A549 (cell line): ENCODE measurements around the gene RSAD1. TPM values are rescaled to one million over a fixed set of nuclear protein-coding genes. Genes with fewer than 3 reads are reported as not detected.
A peak's percentile ranks its signal among the peaks of the same experiment; 100 is the strongest.

Experiments used
- ATAC-seq, 2 experiments: fragments of 200-7000 bp in 1 of 2; fragments of >200 bp in 1 of 2; cut with Nextera tagmentation in 1 of 2; cut with Tn5 transposase in 1 of 2; 3 replicates each; pipeline versions ENCODE4 v1.8.0 to v1.9.1; 2018 to 2020; ENCODE audit warnings: mild to moderate bottlenecking in 1 of 2, moderate library complexity in 1 of 2
- CTCF ChIA-PET: fragments of 300-600 bp; sonication (Branson Sonifier 250); formaldehyde crosslinking; extraction: SDS; loops from one replicate; lab custom pipeline; 2021; ENCODE audit warnings: antibody characterized with exemption, inconsistent platforms; lab: Yijun Ruan, JAX
- POLR2A ChIA-PET: fragments of 350-600 bp; formaldehyde crosslinking; extraction: SDS; loops from one replicate; lab custom pipeline; 2021; ENCODE audit warnings: antibody characterized with exemption, inconsistent platforms; lab: Yijun Ruan, JAX
- DNase-seq, 2 experiments: peaks; one replicate each; pipeline versions ENCODE4 v3.0.0 to v3.0.0-alpha.2; 2011 to 2016; ENCODE audit warnings: low read depth in 1 of 2, low spot score in 1 of 2
- FAIRE-seq: peaks from 2 replicates; lab custom pipeline; 2011; peaks lifted over from hg19 to GRCh38; lab: Jason Lieb, UNC
- H3K27ac ChIP-seq, 2 experiments: fragments of >200 bp; sonication (Bioruptor Twin); formaldehyde crosslinking; 3 replicates each; pipeline ENCODE4 v1.5.1; 2016 to 2017
- H3K4me1 ChIP-seq: fragments of >200 bp; sonication (Bioruptor Twin); formaldehyde crosslinking; 3 replicates; pipeline ENCODE4 v1.6.1; 2016
- H3K4me2 ChIP-seq: fragments of >200 bp; sonication (Bioruptor Twin); formaldehyde crosslinking; 3 replicates; pipeline ENCODE4 v1.6.1; 2016
- H3K4me3 ChIP-seq: fragments of >200 bp; sonication (Bioruptor Twin); formaldehyde crosslinking; 3 replicates; pipeline ENCODE4 v1.5.1; 2016
- H3K9me3 ChIP-seq: fragments of >200 bp; sonication (Bioruptor Twin); formaldehyde crosslinking; 3 replicates; pipeline ENCODE4 v1.6.1; 2016
- CBX2 ChIP-seq: fragments of 200-600 bp; sonication (generic); IDR thresholded peaks from 2 replicates; pipeline ENCODE4 v1.6.1; 2016; ENCODE audit warnings: low read depth, mild to moderate bottlenecking, borderline replicate concordance
- CEBPB ChIP-seq, 2 experiments: fragments of >200 bp in 1 of 2; sonication (Bioruptor Twin) in 1 of 2; formaldehyde crosslinking in 1 of 2; IDR thresholded peaks; 2 replicates each; pipeline ENCODE4 v1.6.1; 2012 to 2016
- E2F6 ChIP-seq: IDR thresholded peaks from 2 replicates; pipeline ENCODE4 v1.6.1; 2012; ENCODE audit warnings: low read depth, borderline replicate concordance
- EHMT2 ChIP-seq: fragments of 200-600 bp; sonication (generic); IDR thresholded peaks from 2 replicates; pipeline ENCODE4 v1.6.1; 2016; ENCODE audit warnings: antibody characterized with exemption, low read depth, mild to moderate bottlenecking, moderate library complexity
- ELK1 ChIP-seq: fragments of 150-350 bp; IDR thresholded peaks from 2 replicates; pipeline ENCODE4 v1.6.1; 2014; ENCODE audit warnings: low read depth, mild to moderate bottlenecking, low read length
- EP300 ChIP-seq, 2 experiments: fragments of >200 bp; sonication (Bioruptor Twin); formaldehyde crosslinking; IDR thresholded peaks; 2 replicates in 1 of 2; 3 replicates in 1 of 2; pipeline ENCODE4 v1.6.1; 2016 to 2017
- FOSB ChIP-seq: fragments of 250-450 bp; sonication (Bioruptor Pico); IDR thresholded peaks from 2 replicates; pipeline ENCODE4 v1.5.0; 2020; ENCODE audit warnings: mild to moderate bottlenecking, moderate library complexity
- FOSL2 ChIP-seq, 2 experiments: fragments of 450-650 bp in 1 of 2; fragments of >200 bp in 1 of 2; sonication (Bioruptor Twin) in 1 of 2; formaldehyde crosslinking; IDR thresholded peaks; 2 replicates each; pipeline versions ENCODE4 v1.5.0 to v1.6.1; 2016 to 2020; ENCODE audit warnings: mild to moderate bottlenecking in 1 of 2, moderate library complexity in 1 of 2
- FOXS1 ChIP-seq: fragments of 250-450 bp; sonication (Bioruptor Pico); IDR thresholded peaks from 2 replicates; pipeline ENCODE4 v1.5.0; 2020; ENCODE audit warnings: mild to moderate bottlenecking, moderate library complexity
- GATA3 ChIP-seq: IDR thresholded peaks from 2 replicates; pipeline ENCODE4 v1.6.1; 2012; ENCODE audit warnings: borderline replicate concordance
- HDAC2 ChIP-seq: fragments of 200-600 bp; sonication (generic); IDR thresholded peaks from 2 replicates; pipeline ENCODE4 v1.6.1; 2016
- HMGXB4 ChIP-seq: fragments of 250-450 bp; sonication (Bioruptor Pico); IDR thresholded peaks from 2 replicates; pipeline ENCODE4 v1.5.0; 2021; ENCODE audit warnings: mild to moderate bottlenecking, moderate library complexity, borderline replicate concordance
- HOXB13 ChIP-seq: fragments of 250-450 bp; sonication (Bioruptor Pico); IDR thresholded peaks from 2 replicates; pipeline ENCODE4 v1.5.0; 2020; ENCODE audit warnings: low read depth, mild to moderate bottlenecking, moderate library complexity
- JUNB ChIP-seq: fragments of >200 bp; sonication (Bioruptor Twin); formaldehyde crosslinking; IDR thresholded peaks from 2 replicates; pipeline ENCODE4 v1.6.1; 2016
- KDM1A ChIP-seq: fragments of 200-600 bp; sonication (generic); IDR thresholded peaks from 2 replicates; pipeline ENCODE4 v1.6.1; 2016; ENCODE audit warnings: low read depth, mild to moderate bottlenecking
- KDM5A ChIP-seq: fragments of 200-600 bp; sonication (generic); IDR thresholded peaks from 2 replicates; pipeline ENCODE4 v1.6.1; 2016; ENCODE audit warnings: antibody characterized with exemption, mild to moderate bottlenecking
- MAFK ChIP-seq: fragments of 450-650 bp; IDR thresholded peaks from 2 replicates; pipeline ENCODE4 v1.6.1; 2014; ENCODE audit not compliant: partially characterized antibody
- MAZ ChIP-seq: fragments of 150-350 bp; IDR thresholded peaks from 2 replicates; pipeline ENCODE4 v1.6.1; 2014; ENCODE audit warnings: antibody characterized with exemption, low read depth, low read length, borderline replicate concordance
- MYC ChIP-seq: IDR thresholded peaks from 2 replicates; pipeline ENCODE4 v1.6.1; 2012; ENCODE audit warnings: mild to moderate bottlenecking, inconsistent platforms, low read length, improper control_type of control experiment, borderline replicate concordance
- NFE2L2 ChIP-seq: fragments of 150-350 bp; conservative IDR thresholded peaks from 2 replicates; pipeline ENCODE4 v1.6.1; 2014; ENCODE audit warnings: low read length
- NPAS2 ChIP-seq: fragments of 250-450 bp; sonication (Bioruptor Pico); IDR thresholded peaks from 2 replicates; pipeline ENCODE4 v1.8.0; 2022; ENCODE audit warnings: mild to moderate bottlenecking, moderate library complexity, borderline replicate concordance
- NR3C1 ChIP-seq: fragments of >200 bp; sonication (Bioruptor Twin); formaldehyde crosslinking; IDR thresholded peaks from 3 replicates; pipeline ENCODE4 v1.6.1; 2017
- POLR2A ChIP-seq: IDR thresholded peaks from 2 replicates; pipeline ENCODE4 v1.6.1; 2012; ENCODE audit warnings: mild to moderate bottlenecking, low read length
- POLR2AphosphoS2 ChIP-seq: conservative IDR thresholded peaks from 2 replicates; pipeline ENCODE4 v1.6.1; 2012; ENCODE audit warnings: low read length, improper control_type of control experiment, inconsistent platforms
- RAD21 ChIP-seq, 2 experiments: fragments of >200 bp in 1 of 2; sonication (Bioruptor Twin) in 1 of 2; formaldehyde crosslinking in 1 of 2; IDR thresholded peaks in 1 of 2; conservative IDR thresholded peaks in 1 of 2; 2 replicates in 1 of 2; 3 replicates in 1 of 2; pipeline ENCODE4 v1.6.1; 2012 to 2018; ENCODE audit warnings: inconsistent platforms in 1 of 2
- RARB ChIP-seq: fragments of 250-450 bp; sonication (Bioruptor Pico); IDR thresholded peaks from 2 replicates; pipeline ENCODE4 v1.8.0; 2021; ENCODE audit warnings: mild to moderate bottlenecking, moderate library complexity
- RCOR1 ChIP-seq: fragments of 150-350 bp; IDR thresholded peaks from 2 replicates; pipeline ENCODE4 v1.6.1; 2014; ENCODE audit warnings: antibody characterized with exemption, low read length, low read depth
- RFX5 ChIP-seq: fragments of 450-650 bp; IDR thresholded peaks from 2 replicates; pipeline ENCODE4 v1.7.1; 2014; ENCODE audit warnings: antibody characterized with exemption, mild to moderate bottlenecking, moderate library complexity
- TFCP2L1 ChIP-seq: fragments of 250-450 bp; sonication (Bioruptor Pico); IDR thresholded peaks from 2 replicates; pipeline ENCODE4 v1.5.0; 2021; ENCODE audit warnings: mild to moderate bottlenecking
- USF2 ChIP-seq: fragments of 450-650 bp; IDR thresholded peaks from 2 replicates; pipeline ENCODE4 v1.6.1; 2014; ENCODE audit warnings: antibody characterized with exemption
- ZC3H11A ChIP-seq: fragments of 450-650 bp; IDR thresholded peaks from 2 replicates; pipeline ENCODE4 v1.6.1; 2014; ENCODE audit warnings: antibody characterized with exemption, mild to moderate bottlenecking
- ZFP36 ChIP-seq: fragments of 450-650 bp; IDR thresholded peaks from 2 replicates; pipeline ENCODE4 v1.6.1; 2014; ENCODE audit warnings: borderline replicate concordance; ENCODE audit not compliant: partially characterized antibody
- ZNF302 ChIP-seq: fragments of 250-450 bp; sonication (Bioruptor Pico); IDR thresholded peaks from 2 replicates; pipeline ENCODE4 v1.9.0; 2021; ENCODE audit warnings: inconsistent platforms, mild to moderate bottlenecking, moderate library complexity
- ZSCAN20 ChIP-seq: fragments of 250-450 bp; sonication (Bioruptor Pico); IDR thresholded peaks from 2 replicates; pipeline ENCODE4 v1.8.0; 2022; ENCODE audit warnings: mild to moderate bottlenecking, moderate library complexity
- WGBS: methylation state at CpG from one replicate; pipeline ENCODE4 v1.1.6; 2017; ENCODE audit errors: missing lambda C conversion rate; 5-methylcytosine and 5-hydroxymethylcytosine counted together
- polyA plus RNA-seq, 4 experiments: library from polyadenylated mRNA; depleted of rRNA in 3 of 4; stranded (reverse); fragments of >200 nt; fragmentation: RNase III in 1 of 4; extraction: RNeasy Plus Mini Kit Qiagen cat#74134 plus additional on column Dnase treatment in 1 of 4; gene quantifications; 2 replicates in 3 of 4; 3 replicates in 1 of 4; pipeline ENCODE4 v1.2.3, GENCODE V29; 2011 to 2017

Gene RSAD1
- polyA plus RNA-seq, 2 of the 4 experiments (the other 2 are of a cell fraction) = 38.2 to 42.0 TPM

- no peak for DNase-seq
- H3K4me1 ChIP-seq = no peaks in the 10 kb centered on the region
- H3K9me3 ChIP-seq = no peaks in the 10 kb centered on the region
- ChIA-PET POLR2A (no interaction called here), CTCF (interaction anchor here (0.6 to 2.0 kb wide), 5 partner anchors 9 to 204 kb away, joined by 3 to 5 read pairs (median 4); partner anchors contain the start of genes ACSF2 and LRRC59)
- WGBS = 37% methylated on average over 1 of the region's 1 CpG
- no peak for ATAC-seq
- H3K4me3 ChIP-seq = no peak overlapping the region
- H3K27ac ChIP-seq = no peak overlapping the region
- TF ChIP-seq POLR2AphosphoS2 (no peak), ELK1 (no peak), GATA3 (no peak), JUNB (no peak), FOSB (CRISPR knock-in tag) (no peak), RFX5 (no peak), TFCP2L1 (CRISPR knock-in tag) (no peak), MAFK (no peak), KDM5A (no peak), ZNF302 (CRISPR knock-in tag) (no peak), ZSCAN20 (no peak), EHMT2 (no peak), CBX2 (no peak), FOSL2 (IDR thresholded peaks at IDR 0.05) (no peak), FOSL2 (CRISPR knock-in tag; IDR thresholded peaks at IDR 0.05) (no peak), MAZ (no peak), NR3C1 (no peak), KDM1A (no peak)
- no peak for FAIRE-seq
- no peak overlapping the region for H3K4me2 ChIP-seq
Measured at GRCh38 chr17:50445730-50446325, 32.8 kb upstream of the RSAD1 start.

- POLR2A ChIA-PET = no interaction called here
Measured at GRCh38 chr17:50447870-50448595, 30.6 kb upstream of the RSAD1 start.

More at GRCh38 chr17:50447870-50448595, 30.6 kb upstream of the RSAD1 start:
- FAIRE-seq (no peak), ATAC-seq (peak in 1 of 2 experiments; percentile 74; a peak in 4 of 6 replicates), DNase-seq (peak in 1 of 2 experiments; percentile 53)
- CTCF ChIA-PET = interaction anchor here (1.0 to 2.3 kb wide), 5 partner anchors 12 to 69 kb away, joined by 3 to 7 read pairs (median 3); partner anchors contain the start of genes ACSF2 and LRRC59
- no peak overlapping the region for H3K27ac ChIP-seq
- no peaks in the 10 kb centered on the region for H3K9me3 ChIP-seq
- WGBS = 62% methylated on average over 7 of the region's 7 CpGs
- H3K4me2 ChIP-seq = no peak overlapping the region
- no peak for TF ChIP-seq RAD21 (conservative IDR thresholded peaks at IDR 0.05 in 1 of 2, IDR thresholded peaks at IDR 0.05 in 1 of 2)
- TF ChIP-seq ZFP36 = no peak
- TF ChIP-seq NPAS2 = no peak
- no peak for TF ChIP-seq ZC3H11A
- no peak for TF ChIP-seq POLR2A
- TF ChIP-seq HOXB13 (CRISPR knock-in tag) = no peak
- no peak for TF ChIP-seq CEBPB (IDR thresholded peaks at IDR 0.05)
- TF ChIP-seq HMGXB4 (CRISPR knock-in tag) = no peak
- TF ChIP-seq RARB (CRISPR knock-in tag) = no peak
- TF ChIP-seq NR3C1 = no peak
- TF ChIP-seq USF2 = no peak
- TF ChIP-seq E2F6 = no peak
- TF ChIP-seq ZSCAN20 = no peak
- no peak for TF ChIP-seq RCOR1
- TF ChIP-seq NFE2L2 = no peak
- no peak for TF ChIP-seq HDAC2
- TF ChIP-seq FOXS1 (CRISPR knock-in tag) = no peak
- TF ChIP-seq GATA3 = no peak
- no peak for TF ChIP-seq MYC
- TF ChIP-seq EP300 (IDR thresholded peaks at IDR 0.05) = no peak
- H3K4me1 ChIP-seq = peaks cover 9% of the 10 kb centered on the region; the same call in 1 of the 3 replicates
- H3K4me3 ChIP-seq = no peak overlapping the region
